Peyer's patch (tissue), 4 donors: ENCODE results near the gene NCKIPSD.

Experiments
- CTCF ChIP-seq, 6 experiments: fragments of 450-650 bp in 4 of 6; fragments of 200-600 bp in 2 of 6; sonication (generic) in 1 of 6; IDR thresholded peaks; one replicate each; pipeline ENCODE4 v1.5.1; 2017 to 2019; ENCODE audit warnings: antibody characterized with exemption in 6 of 6, mild to moderate bottlenecking in 3 of 6, moderate library complexity in 1 of 6
- POLR2A ChIP-seq, 2 donors: fragments of 450-650 bp; IDR thresholded peaks; one replicate each; pipeline ENCODE4 v1.5.1; 2017; ENCODE audit warnings: antibody characterized with exemption in 2 of 2, mild to moderate bottlenecking in 2 of 2, moderate library complexity in 2 of 2

- TF ChIP-seq CTCF (IDR thresholded peaks at IDR 0.05) (no peak), POLR2A (IDR thresholded peaks at IDR 0.05) (no peak)
These were observed 6.9 kb downstream of the NCKIPSD start for GRCh38 chr3:48678566-48679380.
